HUES48 (cell line): ENCODE results near the gene RPS6KA5.
"Not testable (repeated sequence)": the region's sequence is repeated elsewhere in the genome, so short reads cannot be mapped to it uniquely, and the experiment has no call there.

Source experiments
- H3K27ac ChIP-seq: one replicate; pipeline ENCODE4 v1.7.0; 2013; ENCODE audit warnings: low read depth, low read length, inconsistent platforms
- H3K27me3 ChIP-seq: 2 replicates; pipeline ENCODE4 v1.6.1; 2013; ENCODE audit warnings: mild to moderate bottlenecking, low read length; ENCODE audit not compliant: control insufficient read depth, insufficient read depth
- H3K36me3 ChIP-seq: 2 replicates; pipeline ENCODE4 v1.6.1; 2013; ENCODE audit warnings: low read length; ENCODE audit not compliant: control insufficient read depth, insufficient read depth
- H3K4me1 ChIP-seq: 2 replicates; pipeline ENCODE4 v1.6.1; 2013; ENCODE audit warnings: mild to moderate bottlenecking, low read length; ENCODE audit not compliant: control insufficient read depth, insufficient read depth
- H3K4me3 ChIP-seq: 2 replicates; pipeline ENCODE4 v1.5.1; 2013; ENCODE audit warnings: mild to moderate bottlenecking, low read depth, low read length
- H3K9ac ChIP-seq: 2 replicates; pipeline ENCODE4 v1.6.1; 2013; ENCODE audit warnings: mild to moderate bottlenecking, low read depth, low read length, moderate library complexity
- H3K9me3 ChIP-seq: 2 replicates; pipeline ENCODE4 v1.6.1; 2013; ENCODE audit warnings: low read length; ENCODE audit not compliant: control insufficient read depth, insufficient read depth

Gene RPS6KA5

GRCh38 chr14:90985601-90986242 is 74.7 kb downstream of the RPS6KA5 start:
- no peak overlapping the region for H3K4me3 ChIP-seq

GRCh38 chr14:90983560-90983959 is 76.9 kb downstream of the RPS6KA5 start:
- no peak overlapping the region for H3K4me3 ChIP-seq
- no peaks in the 10 kb centered on the region for H3K27me3 ChIP-seq
- no peaks in the 10 kb centered on the region for H3K9me3 ChIP-seq
- H3K36me3 ChIP-seq: no peaks in the 10 kb centered on the region
- H3K4me1 ChIP-seq: no peaks in the 10 kb centered on the region
- no peak overlapping the region for H3K27ac ChIP-seq
- no peak overlapping the region for H3K9ac ChIP-seq

More at GRCh38 chr14:90985601-90986242, 74.7 kb downstream of the RPS6KA5 start:
- Histone ChIP-seq H3K4me1 (no peaks in the 10 kb centered on the region), H3K9me3 (no peaks in the 10 kb centered on the region), H3K27ac (no peak overlapping the region), H3K9ac (no peak overlapping the region), H3K36me3 (no peaks in the 10 kb centered on the region), H3K27me3 (no peaks in the 10 kb centered on the region)

- no peak overlapping the region for H3K9ac ChIP-seq
- no peak overlapping the region for H3K4me3 ChIP-seq
- no peaks in the 10 kb centered on the region for H3K4me1 ChIP-seq
- H3K27me3 ChIP-seq: no peaks in the 10 kb centered on the region
- H3K36me3 ChIP-seq: no peaks in the 10 kb centered on the region
- no peaks in the 10 kb centered on the region for H3K9me3 ChIP-seq
- no peak overlapping the region for H3K27ac ChIP-seq
Observed at GRCh38 chr14:90981636-90982035, 78.8 kb downstream of the RPS6KA5 start.

GRCh38 chr14:90980636-90981035 is 79.8 kb downstream of the RPS6KA5 start:
- not testable (repeated sequence) for H3K27ac ChIP-seq, H3K4me3 ChIP-seq, H3K9ac ChIP-seq, H3K4me1 ChIP-seq, H3K9me3 ChIP-seq, H3K36me3 ChIP-seq, H3K27me3 ChIP-seq

GRCh38 chr14:90979515-90979914 is 80.9 kb downstream of the RPS6KA5 start:
- H3K27me3 ChIP-seq: no peaks in the 10 kb centered on the region
- H3K9me3 ChIP-seq: no peaks in the 10 kb centered on the region
- no peak overlapping the region for H3K4me3 ChIP-seq
- H3K9ac ChIP-seq: no peak overlapping the region
- no peaks in the 10 kb centered on the region for H3K4me1 ChIP-seq
- no peak overlapping the region for H3K27ac ChIP-seq
- no peaks in the 10 kb centered on the region for H3K36me3 ChIP-seq

- Histone ChIP-seq H3K4me3 (no peak overlapping the region), H3K36me3 (no peaks in the 10 kb centered on the region), H3K27me3 (no peaks in the 10 kb centered on the region), H3K27ac (no peak overlapping the region), H3K9me3 (no peaks in the 10 kb centered on the region), H3K9ac (no peak overlapping the region), H3K4me1 (no peaks in the 10 kb centered on the region)
Observed at GRCh38 chr14:90976101-90976500, 84.3 kb downstream of the RPS6KA5 start.

GRCh38 chr14:90971687-90972086 is 88.8 kb downstream of the RPS6KA5 start:
- H3K9me3 ChIP-seq: no peaks in the 10 kb centered on the region
- no peaks in the 10 kb centered on the region for H3K27me3 ChIP-seq
- no peaks in the 10 kb centered on the region for H3K36me3 ChIP-seq
- H3K4me1 ChIP-seq: no peaks in the 10 kb centered on the region
- no peak overlapping the region for H3K4me3 ChIP-seq
- H3K27ac ChIP-seq: no peak overlapping the region
- H3K9ac ChIP-seq: no peak overlapping the region

GRCh38 chr14:90970167-90970600 is 90.3 kb downstream of the RPS6KA5 start:
- H3K9ac ChIP-seq: no peak overlapping the region
- no peaks in the 10 kb centered on the region for H3K4me1 ChIP-seq
- H3K27ac ChIP-seq: no peak overlapping the region
- H3K4me3 ChIP-seq: no peak overlapping the region
- H3K9me3 ChIP-seq: no peaks in the 10 kb centered on the region
- no peaks in the 10 kb centered on the region for H3K27me3 ChIP-seq
- no peaks in the 10 kb centered on the region for H3K36me3 ChIP-seq

- Histone ChIP-seq H3K4me1 (no peaks in the 10 kb centered on the region), H3K36me3 (no peaks in the 10 kb centered on the region), H3K27me3 (no peaks in the 10 kb centered on the region), H3K9ac (no peak overlapping the region), H3K9me3 (no peaks in the 10 kb centered on the region), H3K27ac (no peak overlapping the region), H3K4me3 (no peak overlapping the region)
Observed at GRCh38 chr14:90969531-90970166, 90.8 kb downstream of the RPS6KA5 start.

- no peak overlapping the region for H3K4me3 ChIP-seq
- H3K27me3 ChIP-seq: no peaks in the 10 kb centered on the region
- no peaks in the 10 kb centered on the region for H3K9me3 ChIP-seq
- no peaks in the 10 kb centered on the region for H3K36me3 ChIP-seq
- no peak overlapping the region for H3K9ac ChIP-seq
- no peaks in the 10 kb centered on the region for H3K4me1 ChIP-seq
- H3K27ac ChIP-seq: no peak overlapping the region
Observed at GRCh38 chr14:90968025-90968424, 92.4 kb downstream of the RPS6KA5 start.

- H3K9me3 ChIP-seq: no peaks in the 10 kb centered on the region
- no peak overlapping the region for H3K9ac ChIP-seq
- no peaks in the 10 kb centered on the region for H3K4me1 ChIP-seq
- H3K36me3 ChIP-seq: no peaks in the 10 kb centered on the region
- H3K27me3 ChIP-seq: no peaks in the 10 kb centered on the region
- no peak overlapping the region for H3K4me3 ChIP-seq
- H3K27ac ChIP-seq: no peak overlapping the region
Observed at GRCh38 chr14:90966493-90966892, 93.9 kb downstream of the RPS6KA5 start.
